GM18498 (cell line): Measurements from ENCODE around the gene SIPA1L2.
"Not testable (repeated sequence)": the region's sequence is repeated elsewhere in the genome, so short reads cannot be mapped to it uniquely, and the experiment has no call there.

Experiments used
- ATAC-seq: cut with Tn5 transposase; IDR thresholded peaks from one replicate; pipeline ENCODE4 v1.9.1; 2021; ENCODE audit warnings: mild to moderate bottlenecking, moderate library complexity; ENCODE audit not compliant: unreplicated experiment

Gene SIPA1L2

DNA sequence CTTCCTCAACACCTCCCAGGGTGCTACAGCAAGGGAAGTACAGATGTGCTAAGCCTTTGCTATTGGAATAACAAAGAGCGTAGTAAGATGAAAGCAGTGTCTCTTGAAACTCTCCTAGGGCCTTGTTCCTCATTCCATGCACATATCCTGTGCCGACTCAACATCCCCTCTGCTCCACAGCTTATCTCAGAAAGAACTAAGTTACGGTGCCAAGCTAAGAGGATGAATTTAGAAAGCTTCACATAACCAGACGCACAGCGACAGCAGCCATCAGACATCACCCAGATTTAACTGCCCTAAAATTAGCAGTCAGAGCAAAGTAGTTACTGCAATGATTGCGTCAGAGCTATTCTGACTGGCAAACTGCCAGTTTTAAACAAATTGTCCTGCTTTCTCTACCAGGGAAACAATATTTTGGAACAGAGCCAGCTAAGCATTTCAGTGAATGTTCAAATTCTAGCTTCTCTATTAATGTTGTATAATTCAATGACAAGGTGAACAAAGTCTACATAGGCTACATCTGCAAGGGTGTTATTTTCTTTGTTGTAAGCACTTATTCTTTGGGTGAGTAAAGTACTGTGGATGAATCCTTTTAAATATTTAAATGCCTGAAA, 9.5 kb downstream of the SIPA1L2 start:
- no peak for ATAC-seq

DNA sequence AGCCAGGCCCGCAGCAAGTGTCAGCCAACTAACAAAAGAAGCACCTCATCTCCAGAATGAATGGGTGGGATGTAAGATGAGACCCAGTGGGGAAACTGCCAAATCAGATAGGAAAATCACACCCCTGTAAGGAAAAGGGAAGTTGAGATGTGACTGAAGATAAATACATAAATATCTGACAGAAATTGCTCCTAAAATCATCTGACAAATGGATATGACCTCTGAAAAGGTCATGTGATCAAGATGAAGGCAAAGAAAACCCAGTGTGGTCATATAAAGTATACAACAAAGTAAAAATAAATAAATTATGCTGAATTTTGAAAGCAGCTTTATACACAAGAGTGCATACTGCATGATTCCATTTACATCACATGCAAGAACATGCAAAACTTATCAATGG, 12.7 kb downstream of the SIPA1L2 start:
- no peak for ATAC-seq

DNA sequence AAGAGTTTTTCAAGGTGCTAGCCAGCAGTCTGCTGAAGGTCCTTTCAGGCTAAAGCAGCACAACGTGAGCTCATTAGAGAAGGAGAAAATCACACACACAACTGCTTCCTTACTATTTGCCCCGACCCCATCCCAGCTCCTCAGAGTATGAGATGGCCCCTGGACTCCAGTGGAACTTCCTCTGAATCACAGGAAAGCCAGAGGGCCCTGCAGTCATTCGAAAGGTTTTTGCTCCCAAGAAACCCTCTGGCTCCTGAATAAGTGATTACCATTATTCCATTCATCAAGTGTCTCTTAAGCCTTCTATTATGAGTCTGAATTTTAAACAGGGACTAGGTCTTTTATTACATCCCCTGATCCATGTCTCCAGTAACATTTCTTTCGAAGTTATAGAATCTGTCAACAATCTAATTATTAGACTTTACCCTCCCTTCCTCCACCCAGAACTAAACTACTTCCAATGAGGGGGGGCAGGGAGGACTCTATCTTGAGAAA, 14.6 kb downstream of the SIPA1L2 start:
- ATAC-seq = no peak

DNA sequence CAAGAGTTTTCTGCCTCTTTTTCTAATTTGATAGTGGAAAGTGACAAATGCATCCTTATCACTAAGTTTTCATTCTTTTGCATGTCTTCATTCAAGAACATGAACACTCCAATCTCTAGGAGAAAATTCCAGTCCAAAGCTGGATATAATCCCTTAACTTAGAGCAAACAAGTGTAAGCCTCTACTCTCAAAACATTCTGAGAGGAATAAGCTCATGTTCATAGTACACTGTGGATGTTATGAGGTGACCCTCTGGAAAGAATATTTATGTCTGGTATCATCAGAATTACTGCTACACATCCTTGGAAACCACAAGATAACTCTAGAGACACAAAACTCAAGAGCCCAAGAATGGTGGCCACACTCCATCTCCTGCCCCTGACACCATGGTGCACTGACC, 15.1 kb downstream of the SIPA1L2 start:
- ATAC-seq = no peak

DNA sequence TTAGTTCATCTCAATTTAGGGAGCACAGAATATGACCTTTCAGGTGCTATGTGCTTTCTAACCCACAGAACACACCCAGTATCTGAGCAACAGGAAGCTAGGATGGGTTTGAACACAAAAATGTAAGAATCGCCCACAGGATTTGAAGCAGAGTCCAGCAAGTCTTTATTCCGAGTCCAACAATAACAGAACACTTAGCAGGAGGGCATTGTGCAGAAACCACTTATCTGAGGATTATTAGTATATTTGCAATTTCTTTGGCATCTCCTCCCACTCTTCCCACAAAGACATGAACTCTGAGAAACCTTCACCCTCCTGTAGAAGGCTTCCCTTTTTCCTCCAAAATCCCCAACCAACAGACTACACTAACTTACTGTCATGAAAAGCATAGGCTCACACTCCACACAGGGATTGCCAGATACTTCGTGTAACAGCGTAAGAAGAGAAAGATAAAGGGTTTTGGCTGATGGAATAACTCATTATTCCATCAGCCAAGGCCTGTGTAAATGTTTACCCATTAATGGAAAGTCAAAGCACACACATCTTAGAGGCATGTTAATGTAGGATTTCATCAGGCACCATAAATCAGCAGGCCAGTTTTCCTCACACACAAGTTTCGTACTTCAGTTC, 16.1 kb downstream of the SIPA1L2 start:
- no peak for ATAC-seq

DNA sequence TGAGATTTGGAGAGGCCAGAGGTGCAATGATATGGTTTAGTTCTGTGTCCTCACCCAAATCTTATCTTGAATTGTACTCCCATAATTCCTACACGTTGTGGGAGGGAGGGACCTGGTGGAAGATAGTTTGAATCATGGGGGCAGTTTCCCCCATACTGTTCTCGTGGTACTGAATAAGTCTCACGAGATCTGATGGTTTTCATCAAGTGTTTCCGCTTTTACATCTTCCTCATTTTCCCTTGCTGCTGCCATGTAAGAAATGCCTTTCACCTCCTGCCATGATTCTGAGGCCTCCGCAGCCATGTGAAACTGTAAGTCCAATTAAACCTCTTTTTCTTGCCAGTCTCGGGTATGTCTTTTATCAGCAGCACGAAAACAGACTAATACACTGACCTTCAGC, 17.1 kb downstream of the SIPA1L2 start:
- not testable (repeated sequence) for ATAC-seq

DNA sequence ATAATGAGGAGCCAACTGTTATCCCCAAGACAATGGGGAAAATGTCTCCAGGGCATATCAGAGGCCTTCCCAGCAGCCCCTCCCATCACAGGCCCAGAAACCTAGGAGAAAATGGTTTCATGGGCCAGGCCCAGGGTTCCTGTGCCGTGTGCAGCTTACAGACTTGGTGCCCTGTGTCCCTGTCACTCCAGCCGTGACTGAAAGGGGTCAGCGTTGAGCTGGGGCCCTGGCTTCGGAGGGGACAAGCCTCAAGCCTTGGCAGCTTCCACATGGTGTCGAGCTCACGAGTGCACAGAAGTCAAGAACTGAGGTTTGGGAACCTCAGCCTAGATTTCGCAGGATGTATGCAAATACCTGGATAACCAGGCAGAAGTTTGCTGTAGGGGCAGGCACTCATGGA, 18.1 kb downstream of the SIPA1L2 start:
- ATAC-seq = no peak

DNA sequence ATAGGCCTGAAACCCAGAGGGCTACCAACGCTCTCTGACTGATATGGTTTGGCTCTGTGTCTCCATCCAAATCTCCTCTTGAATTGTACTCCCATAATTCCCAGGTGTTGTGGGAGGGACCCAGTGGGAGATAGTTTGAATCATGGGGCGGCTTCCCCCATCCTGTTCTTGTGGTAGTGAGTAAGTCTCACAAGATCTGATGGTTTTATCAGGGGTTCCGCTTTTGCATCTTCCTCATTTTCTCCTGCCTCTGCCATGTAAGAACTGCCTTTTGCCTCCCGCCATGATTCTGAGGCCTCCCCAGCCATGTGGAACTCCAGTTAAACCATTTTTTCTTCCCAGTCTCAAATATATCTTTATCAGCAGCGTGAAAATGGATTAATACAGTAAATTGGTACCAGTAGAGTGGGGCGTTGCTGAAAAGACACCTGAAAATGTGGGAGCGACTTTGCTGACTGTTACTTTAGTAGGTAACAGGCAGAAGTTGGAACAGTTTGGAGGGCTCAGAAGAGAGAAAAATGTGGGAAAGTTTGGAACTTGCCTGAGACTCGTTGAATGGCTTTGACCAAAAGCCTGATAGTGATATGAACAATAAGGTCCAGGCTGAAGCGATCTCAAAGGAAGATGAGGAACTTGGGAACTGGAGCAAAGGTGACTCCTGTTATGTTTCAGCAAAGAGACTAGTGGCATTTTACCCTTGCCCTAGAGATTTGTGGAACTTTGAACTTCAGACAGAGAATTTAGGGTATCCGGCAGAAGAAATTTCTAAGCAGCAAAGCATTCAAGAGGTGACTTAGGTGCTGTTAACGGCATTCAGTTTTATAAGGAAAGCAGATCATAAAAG, 18.8 kb downstream of the SIPA1L2 start:
- ATAC-seq = not testable (repeated sequence)

DNA sequence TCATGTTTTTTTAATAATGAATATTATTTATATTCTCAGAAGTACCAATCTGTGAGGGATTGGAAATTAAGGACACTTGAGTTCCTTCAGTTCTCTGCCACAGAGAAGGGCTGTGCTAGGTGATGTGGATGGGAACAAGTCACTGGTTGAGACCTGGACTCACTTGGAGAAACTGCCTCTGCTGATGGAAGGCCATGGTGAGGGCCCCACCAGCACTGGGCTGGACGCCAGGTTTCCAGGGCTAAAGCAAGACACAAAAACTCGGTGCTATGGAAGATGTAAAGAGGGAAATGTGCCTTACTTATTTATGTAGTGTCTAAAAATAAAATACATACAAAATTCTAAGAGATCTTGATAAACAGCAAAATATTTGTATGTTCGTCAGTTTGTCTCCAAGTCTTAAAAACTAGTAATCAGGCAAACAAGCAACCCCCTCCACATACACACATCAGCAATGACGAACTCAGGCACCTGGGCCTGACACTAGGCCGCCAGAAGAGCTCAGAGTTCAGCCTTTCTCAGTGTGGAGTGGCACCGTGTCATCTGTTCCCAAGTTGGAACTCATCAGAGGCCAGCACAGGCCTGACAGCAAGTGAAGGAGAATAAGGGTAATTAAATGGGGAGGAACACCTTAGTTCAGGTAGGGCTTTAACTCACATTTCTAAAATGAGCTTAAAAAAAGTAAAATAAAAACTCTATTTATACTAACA, 19.6 kb downstream of the SIPA1L2 start:
- no peak for ATAC-seq

DNA sequence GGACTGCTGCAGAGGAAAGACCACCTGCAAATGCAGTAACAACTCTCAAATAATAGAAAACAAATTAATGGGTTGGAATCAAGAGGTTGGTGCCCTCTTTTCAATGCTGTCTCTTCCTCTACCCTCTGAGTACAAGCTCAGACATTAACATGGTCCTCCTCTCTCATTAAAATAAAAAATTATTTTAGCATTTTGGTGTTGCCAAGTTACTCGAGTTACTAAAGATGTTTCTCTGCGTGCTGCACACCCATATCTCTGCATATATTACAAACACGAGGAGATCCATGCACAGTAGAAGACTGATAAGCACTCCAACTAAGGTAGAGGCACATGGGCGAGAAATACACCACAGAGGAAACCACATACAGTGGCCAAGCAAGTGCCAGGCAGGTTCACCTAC, 21.5 kb downstream of the SIPA1L2 start:
- ATAC-seq = no peak

DNA sequence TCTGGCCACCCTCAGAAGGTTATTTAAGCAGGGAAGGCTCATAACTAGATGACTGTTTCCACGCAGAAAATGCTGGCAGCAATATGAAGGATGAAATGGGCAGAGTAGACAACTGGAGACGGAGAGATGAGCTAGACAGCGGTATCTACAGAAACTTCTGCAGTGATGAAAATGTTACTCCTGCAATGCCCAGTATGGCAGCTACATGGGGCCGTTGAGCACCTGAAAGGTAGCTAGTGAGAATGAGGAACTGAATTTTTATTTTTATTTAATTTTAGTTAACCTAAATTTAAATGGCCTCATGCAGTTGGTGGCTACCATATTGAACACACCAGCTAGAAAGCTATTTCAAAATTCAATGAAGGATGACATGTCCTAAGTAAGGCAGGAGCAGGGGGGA, 27.3 kb downstream of the SIPA1L2 start:
- ATAC-seq = no peak

DNA sequence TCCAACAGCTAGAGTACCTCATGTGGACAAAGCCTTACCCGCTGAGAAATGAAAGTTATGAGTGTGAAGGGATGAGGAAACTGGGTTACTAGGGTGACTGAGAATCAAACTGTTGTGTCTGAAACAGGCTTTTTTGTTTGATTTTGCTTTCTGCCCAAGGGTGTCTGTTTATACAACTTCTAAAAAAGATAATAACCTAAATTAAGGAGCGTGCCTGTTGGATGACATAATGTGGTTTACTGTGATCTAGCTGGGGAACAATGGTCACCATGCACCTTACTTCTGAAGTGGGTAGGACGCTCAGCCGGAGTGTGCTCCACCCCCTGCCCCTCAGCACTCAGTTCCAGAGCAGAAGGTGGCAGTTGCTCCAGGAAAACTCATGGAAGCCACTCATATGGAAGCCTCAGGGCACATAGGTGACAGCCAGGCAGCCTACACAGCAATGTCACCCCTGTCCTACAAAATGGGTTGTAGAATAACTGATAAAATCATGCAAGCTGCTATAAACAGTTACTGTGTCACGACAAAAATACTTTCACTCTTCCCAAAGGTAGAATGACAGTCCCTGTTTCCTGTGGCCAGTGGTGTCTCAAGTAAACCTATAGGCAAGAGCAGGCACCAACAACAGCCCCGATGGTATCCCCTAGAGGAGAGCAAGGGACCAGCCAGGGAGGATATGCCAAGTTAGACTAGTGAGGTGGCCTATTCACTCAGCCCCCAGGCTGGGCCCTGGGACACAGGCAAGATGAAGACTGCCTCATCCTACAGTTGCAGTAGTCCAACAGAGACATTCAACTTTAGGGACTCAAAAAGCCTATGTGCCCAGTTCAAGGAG, 29.3 kb downstream of the SIPA1L2 start:
- ATAC-seq = peak; percentile 33

DNA sequence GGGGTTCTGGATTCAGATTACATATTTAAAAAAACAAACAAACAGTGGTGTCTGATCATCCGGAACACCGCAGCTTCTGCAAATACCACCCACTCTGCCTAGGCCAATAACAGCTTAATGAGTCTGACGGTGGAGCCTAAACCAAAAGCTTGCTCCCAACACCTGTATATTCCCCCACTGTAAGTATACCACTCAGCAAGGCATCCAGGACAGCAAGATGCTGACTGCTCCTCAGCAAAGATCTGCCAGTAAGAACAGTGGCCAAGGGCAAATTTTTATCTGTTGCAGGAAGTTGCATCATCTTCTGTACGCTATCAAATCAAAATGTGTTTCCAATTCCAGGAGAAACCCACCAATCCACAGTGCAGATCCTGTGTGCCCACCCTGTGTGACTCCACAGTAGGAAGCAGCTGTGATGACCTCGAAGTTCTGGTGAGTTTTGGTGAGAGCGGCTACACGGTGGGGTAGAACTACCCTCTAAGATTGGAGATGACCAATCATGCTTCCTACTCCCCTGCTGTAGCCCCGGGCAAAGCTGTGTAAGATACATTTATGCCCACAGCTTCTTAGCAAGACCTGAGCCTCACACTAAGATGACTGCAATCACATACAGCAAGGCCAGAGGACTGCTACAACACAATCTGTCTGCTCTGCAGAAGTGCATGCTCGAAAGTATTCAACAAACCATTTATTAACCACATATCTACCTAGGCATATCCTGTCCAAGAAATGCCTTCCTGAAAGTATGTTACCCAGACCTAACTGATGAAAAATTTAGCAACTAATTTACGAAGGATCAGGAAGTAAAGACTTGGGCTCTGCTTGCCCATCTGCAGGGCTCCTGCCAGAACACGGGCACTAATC, 30.5 kb downstream of the SIPA1L2 start:
- peak; percentile 44 for ATAC-seq

DNA sequence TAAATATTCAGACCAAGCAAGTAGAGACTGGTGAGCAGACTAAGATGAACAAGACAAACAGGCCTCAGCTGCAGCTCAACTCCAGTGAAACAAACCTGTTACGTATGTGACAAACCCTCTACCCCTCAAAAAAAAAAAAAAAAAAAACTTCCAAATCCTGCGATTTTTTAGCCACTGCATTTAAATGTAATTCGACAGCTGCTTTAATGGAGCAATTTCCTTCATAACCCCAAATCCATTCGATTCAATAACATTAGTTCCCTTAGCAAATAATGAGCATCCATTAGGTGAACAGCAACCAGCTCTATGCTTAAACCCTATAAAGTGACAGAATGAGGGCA, 31.1 kb downstream of the SIPA1L2 start:
- ATAC-seq = no peak

DNA sequence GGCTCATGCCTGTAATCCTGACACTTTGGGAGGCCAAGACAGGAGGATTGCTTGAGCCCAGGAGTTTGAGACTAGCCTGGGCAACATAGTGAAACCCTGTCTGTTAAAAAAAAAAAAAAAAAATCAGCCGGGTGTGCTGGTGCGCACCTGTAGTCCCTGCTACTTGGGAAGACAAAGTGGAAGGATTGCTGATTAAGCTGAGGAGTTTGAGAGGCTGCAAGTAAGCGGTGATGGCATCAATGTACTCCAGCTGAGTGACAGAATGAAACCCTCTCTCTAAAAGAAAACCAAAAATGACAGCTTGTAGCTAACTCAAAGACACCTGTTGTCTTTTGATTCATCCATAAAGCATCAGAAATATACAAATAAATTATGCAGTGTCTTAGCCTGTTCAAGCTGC, 31.8 kb downstream of the SIPA1L2 start:
- ATAC-seq = peak; percentile 16

DNA sequence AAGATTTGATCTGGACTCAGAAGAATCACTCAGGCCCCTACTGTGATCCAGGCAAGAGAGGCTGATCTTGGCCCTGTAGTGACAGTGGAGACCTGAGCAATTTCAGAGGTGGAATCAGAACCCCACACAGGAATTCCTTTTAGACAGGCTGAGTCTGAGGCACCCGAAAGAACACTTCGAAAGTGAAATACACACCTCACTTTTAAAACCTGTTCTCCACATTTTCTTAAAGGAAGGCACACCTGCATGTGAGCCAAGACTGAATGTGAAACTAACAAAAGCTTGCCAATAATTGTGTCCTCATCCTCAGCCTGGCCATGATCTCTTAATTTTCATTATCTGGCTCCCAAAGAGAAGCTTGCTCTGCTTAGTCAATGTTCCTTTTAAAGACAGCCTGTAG, 32.2 kb downstream of the SIPA1L2 start:
- peak; percentile 67 for ATAC-seq

DNA sequence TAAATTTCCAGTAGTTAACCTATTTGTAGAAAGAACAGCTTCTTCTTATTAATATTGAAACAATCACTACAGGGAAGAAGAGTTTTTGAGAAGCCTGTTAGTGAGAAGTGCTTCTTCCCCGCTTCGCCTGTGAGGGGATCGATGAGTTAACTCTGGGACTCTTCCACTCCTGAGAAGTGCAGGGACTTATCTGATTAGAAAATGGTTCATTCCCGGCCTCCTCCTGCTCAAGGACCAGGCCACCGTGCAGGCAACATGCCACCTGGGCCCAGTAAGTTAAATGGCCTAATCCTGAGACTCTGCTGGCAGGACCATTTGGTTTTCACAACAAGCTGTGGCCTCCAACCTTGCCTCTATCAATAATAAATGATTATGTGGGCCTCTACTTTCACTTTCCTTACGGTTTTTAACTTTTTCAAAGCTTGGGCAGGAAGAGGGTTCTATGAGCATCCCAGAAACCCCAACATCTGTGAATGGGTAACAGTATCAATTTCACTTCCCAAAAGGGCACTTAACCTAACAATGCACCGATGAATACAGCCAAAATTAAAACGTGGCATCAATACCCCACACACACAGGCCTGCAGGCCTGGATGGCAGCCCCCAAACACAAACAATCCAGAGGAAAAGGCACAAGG, 33.1 kb downstream of the SIPA1L2 start:
- peak; percentile 44 for ATAC-seq

DNA sequence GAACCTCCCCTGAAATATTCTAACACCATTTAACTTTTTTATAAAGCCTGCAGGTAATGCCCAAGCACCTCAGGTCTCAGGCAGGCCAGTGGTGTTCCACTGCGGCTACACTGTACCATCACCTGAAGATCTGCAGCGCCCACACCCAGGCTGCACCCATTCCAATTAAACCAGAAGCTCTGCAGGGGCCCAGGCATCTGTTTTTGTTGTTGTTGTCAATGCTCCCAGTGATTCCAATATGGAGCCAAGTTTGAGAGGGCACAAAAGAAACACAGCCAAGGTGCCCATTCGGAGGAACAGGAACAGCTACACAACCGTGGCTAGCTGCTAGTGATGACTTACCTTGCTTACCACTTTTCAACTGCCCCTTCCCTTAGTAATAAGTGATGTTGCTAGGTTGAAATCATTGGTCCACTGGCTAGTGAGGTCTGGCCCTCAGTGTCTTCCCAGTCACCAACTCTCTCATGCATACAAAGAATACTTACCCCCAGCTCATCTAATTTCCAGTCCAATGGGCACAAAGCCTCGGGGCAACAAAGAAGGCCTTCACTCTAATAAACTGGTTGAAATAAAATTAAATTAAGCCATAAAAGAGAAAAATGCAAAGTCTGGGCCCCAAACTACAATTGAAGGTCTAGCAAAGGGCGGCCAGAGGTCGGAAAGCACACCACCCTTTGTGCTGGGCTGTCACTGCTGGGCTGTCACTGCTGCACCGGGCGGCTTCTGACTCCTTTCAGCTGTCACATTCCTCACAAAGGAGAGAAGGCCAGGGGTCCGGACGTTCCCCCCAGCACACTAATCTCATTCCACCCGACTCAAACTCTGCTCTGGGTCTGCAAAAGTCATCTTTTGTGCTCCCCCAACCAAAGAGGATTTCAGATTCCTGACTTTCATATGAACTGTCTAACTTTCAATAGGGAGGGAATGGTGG, 34.9 kb downstream of the SIPA1L2 start:
- ATAC-seq = no peak
